Keratinocyte (primary cell): ENCODE measurements around the gene BEST3. TPM values are rescaled to one million over a fixed set of nuclear protein-coding genes. Genes with fewer than 3 reads are reported as not detected.

Experiments used
- DNase-seq: peaks from one replicate; pipeline ENCODE4 v3.0.0-alpha.2; 2011; ENCODE audit warnings: low read depth, missing footprints, low spot score
- FAIRE-seq: peaks from 2 replicates; lab custom pipeline; 2011; peaks lifted over from hg19 to GRCh38; lab: Jason Lieb, UNC
- H2AFZ ChIP-seq: 2 replicates; pipeline ENCODE4 v1.6.0; 2012; ENCODE audit warnings: low read length, control low read depth, inconsistent platforms; ENCODE audit not compliant: control insufficient read depth
- H3K27ac ChIP-seq: 2 replicates; pipeline ENCODE4 v1.5.1; 2011; ENCODE audit warnings: low read length; ENCODE audit not compliant: control insufficient read depth, insufficient read depth
- H3K27me3 ChIP-seq: 3 replicates; pipeline ENCODE4 v1.6.0; 2011; ENCODE audit warnings: low read length; ENCODE audit not compliant: control insufficient read depth, insufficient read depth; ENCODE audit errors: extremely low read depth
- H3K36me3 ChIP-seq, 2 experiments: 2 replicates in 1 of 2; 3 replicates in 1 of 2; pipeline ENCODE4 v1.5.1; 2011; ENCODE audit warnings: low read length in 2 of 2, mild to moderate bottlenecking in 1 of 2; ENCODE audit not compliant: control insufficient read depth in 2 of 2, insufficient read depth in 2 of 2; ENCODE audit errors: extremely low read depth in 1 of 2
- H3K4me1 ChIP-seq: 3 replicates; pipeline ENCODE4 v1.5.1; 2011; ENCODE audit warnings: low read length; ENCODE audit not compliant: control insufficient read depth, insufficient read depth; ENCODE audit errors: extremely low read depth
- H3K4me2 ChIP-seq: 3 replicates; pipeline ENCODE4 v1.6.0; 2011; ENCODE audit warnings: low read depth, low read length; ENCODE audit not compliant: control insufficient read depth, insufficient read depth; ENCODE audit errors: extremely low read depth
- H3K4me3 ChIP-seq, 3 experiments: fragments of 200-600 bp in 1 of 3; sonication (generic) in 1 of 3; 2 replicates in 2 of 3; 3 replicates in 1 of 3; pipeline ENCODE4 v1.5.1; 2011 to 2016; ENCODE audit warnings: low read length in 3 of 3, mild to moderate bottlenecking in 3 of 3, control low read depth in 2 of 3, inconsistent platforms in 1 of 3, low read depth in 1 of 3, mixed read lengths in 1 of 3, mixed run types in 1 of 3, moderate library complexity in 1 of 3; ENCODE audit not compliant: control insufficient read depth in 2 of 3, insufficient read depth in 2 of 3; ENCODE audit errors: extremely low read depth in 1 of 3
- H3K79me2 ChIP-seq: 2 replicates; pipeline ENCODE4 v1.6.0; 2012; ENCODE audit warnings: low read length; ENCODE audit not compliant: control insufficient read depth, insufficient read depth
- H3K9ac ChIP-seq: 3 replicates; pipeline ENCODE4 v1.6.0; 2011; ENCODE audit warnings: low read length; ENCODE audit not compliant: control insufficient read depth, insufficient read depth; ENCODE audit errors: extremely low read depth
- H3K9me1 ChIP-seq: 3 replicates; pipeline ENCODE4 v1.6.0; 2011; ENCODE audit warnings: low read length; ENCODE audit not compliant: control insufficient read depth, insufficient read depth; ENCODE audit errors: extremely low read depth
- H3K9me3 ChIP-seq: 2 replicates; pipeline ENCODE4 v1.5.1; 2012; ENCODE audit warnings: low read depth, low read length; ENCODE audit not compliant: control insufficient read depth
- H4K20me1 ChIP-seq: 3 replicates; pipeline ENCODE4 v1.6.0; 2011; ENCODE audit warnings: low read length; ENCODE audit not compliant: control insufficient read depth, insufficient read depth; ENCODE audit errors: extremely low read depth
- CTCF ChIP-seq, 3 experiments: IDR thresholded peaks in 1 of 3; conservative IDR thresholded peaks in 1 of 3; optimal IDR thresholded peaks in 1 of 3; 2 replicates in 2 of 3; 3 replicates in 1 of 3; pipeline versions ENCODE3 to v1.5.1; 2011; ENCODE audit warnings: low read length in 3 of 3, mild to moderate bottlenecking in 3 of 3, moderate library complexity in 2 of 3, control low read depth in 1 of 3, inconsistent platforms in 1 of 3; ENCODE audit not compliant: insufficient read depth in 2 of 3; ENCODE audit errors: extremely low read depth in 1 of 3
- EZH2 ChIP-seq: IDR thresholded peaks from one replicate; pipeline ENCODE4 v1.6.1; 2012; ENCODE audit warnings: inconsistent platforms, mild to moderate bottlenecking, low read length, moderate library complexity
- dilution Hi-C: fragments of 300-500 bp; cut with MboI; formaldehyde crosslinking; loops from one replicate; pipeline ENCODE4 v1.7.0; 2020; ENCODE audit warnings: low sequenced_read_pairs; ENCODE audit not compliant: extremely low pct_ligation_motif_present
- polyA plus RNA-seq, 5 experiments: library from polyadenylated mRNA; depleted of rRNA in 3 of 5; stranded (reverse) in 3 of 5; stranded (forward) in 1 of 5; unstranded in 1 of 5; fragments of >200 nt; gene quantifications; 1 replicate in 1 of 5; 2 replicates in 3 of 5; 3 replicates in 1 of 5; pipeline versions ENCODE4 v1.2.1 to v1.2.3, GENCODE V29; 2011 to 2012; ENCODE audit warnings: missing spikeins in 2 of 5, low read depth in 1 of 5, low replicate concordance in 1 of 5

Gene BEST3
- polyA plus RNA-seq, 1 donor (not counting 4 experiments of a cell fraction or from before 2014, with no cell fraction given) = 0.07 TPM

- Histone ChIP-seq H4K20me1 (no peaks in the 10 kb centered on the region), H3K79me2 (no peaks in the 10 kb centered on the region), H3K27ac (no peak overlapping the region), H2AFZ (no peak overlapping the region), H3K4me1 (peaks cover 16% of the 10 kb centered on the region), H3K4me2 (no peak overlapping the region), H3K27me3 (no peaks in the 10 kb centered on the region), H3K9me3 (no peaks in the 10 kb centered on the region), H3K9me1 (no peaks in the 10 kb centered on the region), H3K36me3 (no peaks in the 10 kb centered on the region), H3K9ac (no peak overlapping the region), H3K4me3 (no peak overlapping the region)
- TF ChIP-seq CTCF (optimal IDR thresholded peaks at IDR 0.05 in 1 of 3, IDR thresholded peaks at IDR 0.05 in 1 of 3, conservative IDR thresholded peaks at IDR 0.05 in 1 of 3; ENCODE audit: extremely low read depth in 1 of 3, insufficient read depth in 2 of 3, low read length in 3 of 3) (no peak), EZH2 (no peak)
- dilution Hi-C loops = no loop called here
- FAIRE-seq (no peak), DNase-seq (no peak)
Measured at GRCh38 chr12:69661386-69661785, 37.7 kb downstream of the BEST3 start.

DNA sequence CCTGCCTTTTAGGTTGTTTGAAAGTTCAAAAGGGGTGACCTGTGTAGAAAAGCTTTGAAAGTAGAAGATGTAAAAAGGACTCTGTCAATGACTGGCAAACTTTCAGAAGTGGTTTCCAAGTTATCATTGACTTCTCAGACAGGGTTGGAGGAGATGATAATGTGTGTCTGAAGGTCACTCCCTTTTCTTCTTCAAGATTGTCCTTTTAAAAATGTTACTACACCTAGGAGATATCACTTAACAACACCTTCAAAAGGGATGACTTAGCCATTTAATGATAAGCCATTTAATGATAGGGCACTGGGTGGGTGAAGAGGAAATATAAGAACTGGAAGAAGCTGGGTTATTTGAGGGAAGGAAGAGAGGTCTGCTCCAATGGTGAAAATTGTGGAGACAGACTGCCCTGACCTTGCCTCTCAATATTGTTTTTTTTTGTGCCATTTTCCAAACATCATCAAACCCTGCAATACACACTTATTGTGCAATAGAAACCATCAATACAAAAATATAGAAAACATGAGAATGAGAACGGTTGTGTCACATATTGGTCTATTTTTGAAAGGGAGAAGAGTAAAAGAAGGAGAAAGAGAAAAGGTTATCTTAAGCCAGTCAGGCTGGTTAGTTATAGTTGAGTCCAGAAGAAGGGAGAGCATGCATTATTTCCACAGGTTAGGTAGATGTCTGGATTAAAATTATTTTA, 38.8 kb downstream of the BEST3 start:
- no peak overlapping the region for H3K4me3 ChIP-seq
- no peak overlapping the region for H3K4me2 ChIP-seq
- dilution Hi-C loops = no loop called here
- H2AFZ ChIP-seq = no peak overlapping the region
- TF ChIP-seq EZH2 (no peak), CTCF (optimal IDR thresholded peaks at IDR 0.05 in 1 of 3, IDR thresholded peaks at IDR 0.05 in 1 of 3, conservative IDR thresholded peaks at IDR 0.05 in 1 of 3; ENCODE audit: extremely low read depth in 1 of 3, insufficient read depth in 2 of 3, low read length in 3 of 3) (no peak)
- no peak overlapping the region for H3K9ac ChIP-seq
- H3K79me2 ChIP-seq = no peaks in the 10 kb centered on the region
- peaks cover 27% of the 10 kb centered on the region for H3K4me1 ChIP-seq
- DNase-seq (no peak), FAIRE-seq (no peak)
- H4K20me1 ChIP-seq = no peaks in the 10 kb centered on the region
- no peaks in the 10 kb centered on the region for H3K27me3 ChIP-seq
- no peaks in the 10 kb centered on the region for H3K36me3 ChIP-seq
- no peaks in the 10 kb centered on the region for H3K9me1 ChIP-seq
- H3K27ac ChIP-seq = no peak overlapping the region
- H3K9me3 ChIP-seq = no peaks in the 10 kb centered on the region
